Activated CD8-positive, alpha-beta memory T cell treated with anti-CD3 and anti-CD28 coated beads for 4 hours (primary cell): ENCODE measurements around the gene SPANXA2.
"Not testable (repeated sequence)": the region's sequence is repeated elsewhere in the genome, so short reads cannot be mapped to it uniquely, and the experiment has no call there.

Source experiments
- DNase-seq, 2 donors: peaks; one replicate each; pipeline ENCODE4 v3.0.0-alpha.2; 2020; ENCODE audit warnings: low read depth in 2 of 2

SPANXA2 gene

GRCh38 chrX:141589408-141589807 lies at the start of gene SPANXA2:
TSS of gene SPANXA2 (plus strand) at chrX:141589708. CDS start at chrX:141589768, 60 bp downstream.
- DNase-seq = not testable (repeated sequence)

DNA sequence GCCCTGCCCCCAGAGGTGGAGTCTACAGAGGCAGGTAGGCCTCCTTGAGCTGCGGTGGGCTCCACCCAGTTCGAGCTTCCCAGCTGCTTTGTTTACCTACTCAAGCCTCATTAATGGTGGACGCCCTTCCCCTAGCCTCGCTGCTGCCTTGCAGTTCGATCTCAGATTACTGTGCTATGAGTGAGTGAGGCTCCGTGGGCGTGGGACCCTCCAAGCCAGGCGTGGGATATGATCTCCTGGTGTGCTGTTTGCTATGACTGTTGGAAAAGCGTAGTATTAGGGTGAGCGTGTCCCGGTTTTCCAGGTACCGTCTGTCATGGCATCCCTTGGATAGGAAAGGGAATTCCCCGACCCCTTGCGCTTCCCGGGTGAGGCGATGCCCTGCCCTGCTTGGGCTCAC lies 47.0 kb upstream of the SPANXA2 start:
- not testable (repeated sequence) for DNase-seq

DNA sequence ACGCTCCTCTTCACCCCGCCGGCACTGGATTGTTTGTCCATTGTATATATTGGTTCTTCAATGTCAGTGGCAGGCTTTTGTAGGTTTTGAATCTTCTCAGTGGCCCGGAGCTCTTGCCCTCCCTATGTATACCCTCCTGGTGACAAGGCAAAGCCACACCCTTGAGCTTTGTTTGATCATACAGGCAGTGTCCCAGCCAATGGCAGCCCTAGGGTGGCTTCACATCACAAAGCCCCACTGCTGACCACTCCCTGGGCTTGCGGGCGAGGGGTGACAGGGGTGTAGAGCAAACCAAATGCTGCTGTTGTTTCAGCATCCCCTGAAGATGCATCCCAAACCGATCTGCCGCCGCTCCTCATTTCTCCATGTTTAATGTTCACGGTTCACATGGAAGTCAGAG lies 4.9 kb upstream of the SPANXA2 start, which contains the start of gene SPANXA1:
Gene SPANXA1, minus strand, starts transcription at position 101 of the 400 bp plus-strand sequence. Its CDS starts 60 bp downstream, at position 41.
- not testable (repeated sequence) for DNase-seq

GRCh38 chrX:141609111-141609510 lies 19.6 kb downstream of the SPANXA2 start:
- no peak for DNase-seq

GRCh38 chrX:141619336-141619735 lies 29.8 kb downstream of the SPANXA2 start:
- no peak for DNase-seq

- no peak for DNase-seq
Measured at GRCh38 chrX:141632124-141632523, 42.6 kb downstream of the SPANXA2 start.

- no peak for DNase-seq
Measured at GRCh38 chrX:141638550-141638949, 49.0 kb downstream of the SPANXA2 start.
